NB4 (cell line): ENCODE measurements around the gene TRIM71.

Source experiments
- CTCF ChIP-seq: IDR thresholded peaks from one replicate; pipeline ENCODE4 v1.5.1; 2012; ENCODE audit warnings: low read depth, low read length
- MAX ChIP-seq: IDR thresholded peaks from 2 replicates; pipeline ENCODE4 v1.6.1; 2011; ENCODE audit warnings: low read depth, low read length
- MYC ChIP-seq: IDR thresholded peaks from 2 replicates; pipeline ENCODE4 v1.6.1; 2011; ENCODE audit warnings: low read depth, low read length
- POLR2A ChIP-seq: IDR thresholded peaks from 2 replicates; pipeline ENCODE4 v1.6.1; 2011; ENCODE audit warnings: mild to moderate bottlenecking; ENCODE audit not compliant: insufficient read length; ENCODE audit errors: extremely low read depth

GRCh38 chr3:32922078-32922477, 104.3 kb downstream of the TRIM71 start:
- TF ChIP-seq CTCF: no peak
- no peak for TF ChIP-seq POLR2A
- TF ChIP-seq MAX: no peak
- TF ChIP-seq MYC: no peak
